Trophoblast cell (in vitro differentiated cells and primary cell): ENCODE data around the gene CCNJ.

Source experiments
- DNase-seq, 2 donors: peaks; one replicate each; pipeline ENCODE4 v3.0.0-alpha.2; 2016
- H2AFZ ChIP-seq: 2 replicates; pipeline ENCODE4 v1.6.1; 2013; ENCODE audit warnings: low read length, moderate library complexity, mild to moderate bottlenecking; ENCODE audit not compliant: insufficient read depth, poor library complexity
- H2AK5ac ChIP-seq: 2 replicates; pipeline ENCODE4 v1.6.1; 2013; ENCODE audit warnings: mild to moderate bottlenecking, low read length
- H2BK120ac ChIP-seq: 2 replicates; pipeline ENCODE4 v1.6.1; 2013; ENCODE audit warnings: low read length, mild to moderate bottlenecking, moderate library complexity; ENCODE audit not compliant: insufficient read depth, poor library complexity
- H2BK12ac ChIP-seq: 2 replicates; pipeline ENCODE4 v1.6.1; 2013; ENCODE audit warnings: mild to moderate bottlenecking, low read length, moderate library complexity
- H2BK5ac ChIP-seq: 2 replicates; pipeline ENCODE4 v1.6.1; 2013; ENCODE audit warnings: low read length, low read depth, moderate library complexity, mild to moderate bottlenecking; ENCODE audit not compliant: poor library complexity
- H3K14ac ChIP-seq: 2 replicates; pipeline ENCODE4 v1.6.1; 2013; ENCODE audit warnings: mild to moderate bottlenecking, low read length
- H3K18ac ChIP-seq: 2 replicates; pipeline ENCODE4 v1.6.1; 2013; ENCODE audit warnings: mild to moderate bottlenecking, low read length
- H3K23ac ChIP-seq: 2 replicates; pipeline ENCODE4 v1.6.1; 2013; ENCODE audit warnings: low read length
- H3K27ac ChIP-seq: 2 replicates; pipeline ENCODE4 v1.5.1; 2013; ENCODE audit warnings: low read depth, mild to moderate bottlenecking, inconsistent platforms, low read length, moderate library complexity
- H3K27me3 ChIP-seq: 2 replicates; pipeline ENCODE4 v1.6.1; 2013; ENCODE audit warnings: inconsistent platforms, mild to moderate bottlenecking, low read length, moderate library complexity; ENCODE audit not compliant: insufficient read depth
- H3K36me3 ChIP-seq, 2 experiments: 1 replicate in 1 of 2; 2 replicates in 1 of 2; pipeline ENCODE4 v1.6.1; 2013; ENCODE audit warnings: low read length in 2 of 2, mild to moderate bottlenecking in 2 of 2, moderate library complexity in 1 of 2; ENCODE audit not compliant: insufficient read depth in 2 of 2, control insufficient read depth in 1 of 2
- H3K4ac ChIP-seq: 2 replicates; pipeline ENCODE4 v1.6.1; 2013; ENCODE audit warnings: low read depth, mild to moderate bottlenecking, low read length, moderate library complexity
- H3K4me1 ChIP-seq, 2 experiments: 1 replicate in 1 of 2; 2 replicates in 1 of 2; pipeline ENCODE4 v1.6.1; 2013; ENCODE audit warnings: low read length in 2 of 2, mild to moderate bottlenecking in 2 of 2, moderate library complexity in 1 of 2; ENCODE audit not compliant: insufficient read depth in 2 of 2, control insufficient read depth in 1 of 2
- H3K4me2 ChIP-seq: 2 replicates; pipeline ENCODE4 v1.6.1; 2013; ENCODE audit warnings: inconsistent platforms, mild to moderate bottlenecking, low read length, moderate library complexity
- H3K4me3 ChIP-seq: 2 replicates; pipeline ENCODE4 v1.5.1; 2013; ENCODE audit warnings: mild to moderate bottlenecking, low read depth, low read length, inconsistent platforms
- H3K79me1 ChIP-seq: one replicate; pipeline ENCODE4 v1.6.1; 2013; ENCODE audit warnings: low read length
- H3K79me2 ChIP-seq: 2 replicates; pipeline ENCODE4 v1.6.1; 2013; ENCODE audit warnings: low read length, mild to moderate bottlenecking; ENCODE audit not compliant: control insufficient read depth, insufficient read depth, poor library complexity
- H3K9ac ChIP-seq: 2 replicates; pipeline ENCODE4 v1.6.1; 2013; ENCODE audit warnings: mild to moderate bottlenecking, low read length
- H3K9me3 ChIP-seq: 2 replicates; pipeline ENCODE4 v1.6.1; 2013; ENCODE audit warnings: low read depth, mild to moderate bottlenecking, control low read depth, inconsistent platforms, low read length; ENCODE audit not compliant: insufficient read depth
- H4K12ac ChIP-seq: 2 replicates; pipeline ENCODE4 v1.6.1; 2013; ENCODE audit warnings: low read depth, mild to moderate bottlenecking, low read length, moderate library complexity
- H4K8ac ChIP-seq: 2 replicates; pipeline ENCODE4 v1.6.1; 2013; ENCODE audit warnings: low read depth, mild to moderate bottlenecking, low read length, moderate library complexity
- H4K91ac ChIP-seq: one replicate; pipeline ENCODE4 v1.6.1; 2013; ENCODE audit warnings: low read depth, mild to moderate bottlenecking, low read length, moderate library complexity
- WGBS: extraction: QIAGEN DNeasy Blood & Tissue Kit; methylation state at CpG from one replicate; pipeline ENCODE4 v1.1.7; 2013; ENCODE audit warnings: missing lambda C conversion rate; ENCODE audit not compliant: insufficient read length, insufficient coverage; ENCODE audit errors: extremely low coverage; 5-methylcytosine and 5-hydroxymethylcytosine counted together

Gene CCNJ

DNA sequence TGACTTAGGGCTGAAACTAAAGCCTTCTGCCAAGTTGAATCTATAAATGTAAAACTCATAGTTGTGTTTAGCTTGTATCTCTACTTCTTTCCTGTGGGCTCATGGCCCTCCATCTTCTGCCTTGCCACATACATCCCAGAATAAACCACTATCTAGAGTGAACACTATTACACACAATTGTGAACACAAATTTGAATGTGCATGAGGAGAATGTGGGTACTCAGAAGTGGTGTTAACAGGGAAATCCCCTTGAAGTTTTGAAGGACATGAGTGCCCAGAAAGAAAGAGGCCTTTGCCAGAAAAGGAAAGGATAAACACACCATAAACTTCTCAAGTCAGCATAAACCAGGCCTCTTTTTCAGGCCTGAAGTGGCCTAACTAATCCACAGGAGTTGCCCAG is 20.2 kb upstream of the CCNJ start:
- no peak overlapping the region for H3K23ac ChIP-seq
- H3K4me1 ChIP-seq = no peaks in the 10 kb centered on the region
- H2AK5ac ChIP-seq = no peak overlapping the region
- H2BK120ac ChIP-seq = no peak overlapping the region
- no peak for DNase-seq
- H3K79me1 ChIP-seq = no peaks in the 10 kb centered on the region
- no peaks in the 10 kb centered on the region for H3K27me3 ChIP-seq
- H3K18ac ChIP-seq = no peak overlapping the region
- no peak overlapping the region for H2AFZ ChIP-seq
- H3K14ac ChIP-seq = no peak overlapping the region
- no peaks in the 10 kb centered on the region for H3K79me2 ChIP-seq
- H4K12ac ChIP-seq = no peak overlapping the region
- no peak overlapping the region for H2BK5ac ChIP-seq
- H3K4me3 ChIP-seq = no peak overlapping the region
- no peak overlapping the region for H4K91ac ChIP-seq
- H2BK12ac ChIP-seq = no peak overlapping the region
- no peak overlapping the region for H3K27ac ChIP-seq
- no peaks in the 10 kb centered on the region for H3K36me3 ChIP-seq
- H3K4ac ChIP-seq = no peak overlapping the region
- H3K4me2 ChIP-seq = no peak overlapping the region
- no peak overlapping the region for H3K9ac ChIP-seq
- no peaks in the 10 kb centered on the region for H3K9me3 ChIP-seq
- no peak overlapping the region for H4K8ac ChIP-seq

DNA sequence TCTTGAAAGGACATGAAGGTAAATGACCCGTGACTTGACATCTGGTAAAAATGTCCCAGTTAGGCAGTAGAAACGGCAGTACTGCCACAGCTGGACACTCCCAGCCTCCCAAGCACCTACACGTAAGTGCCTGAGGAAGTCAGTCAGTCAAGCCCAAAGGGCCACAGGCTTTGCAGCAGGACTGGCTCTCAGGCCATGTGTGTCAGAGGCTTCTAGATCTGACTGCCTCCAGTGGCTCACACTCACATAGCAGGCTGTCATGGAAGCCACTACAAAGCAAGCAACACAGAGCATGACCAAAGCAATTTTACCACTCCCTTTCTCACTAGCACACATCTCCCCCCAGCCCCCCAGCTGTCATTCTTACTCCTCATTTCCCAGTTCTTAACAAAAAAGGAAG is 17.8 kb upstream of the CCNJ start:
- DNase-seq = peak; percentile 29 to 53
- no peaks in the 10 kb centered on the region for H3K79me2 ChIP-seq
- no peak overlapping the region for H3K23ac ChIP-seq
- no peak overlapping the region for H4K91ac ChIP-seq
- no peak overlapping the region for H2AK5ac ChIP-seq
- no peak overlapping the region for H3K9ac ChIP-seq
- no peaks in the 10 kb centered on the region for H3K4me1 ChIP-seq
- no peak overlapping the region for H3K4me3 ChIP-seq
- no peak overlapping the region for H3K27ac ChIP-seq
- H2BK5ac ChIP-seq = no peak overlapping the region
- no peak overlapping the region for H3K4me2 ChIP-seq
- WGBS = no CpG with 5 or more reads among the region's 3 CpGs
- H3K36me3 ChIP-seq = no peaks in the 10 kb centered on the region
- no peaks in the 10 kb centered on the region for H3K79me1 ChIP-seq
- no peak overlapping the region for H4K8ac ChIP-seq
- H3K4ac ChIP-seq = no peak overlapping the region
- no peak overlapping the region for H3K18ac ChIP-seq
- no peak overlapping the region for H4K12ac ChIP-seq
- H2BK120ac ChIP-seq = no peak overlapping the region
- no peak overlapping the region for H3K14ac ChIP-seq
- H3K9me3 ChIP-seq = no peaks in the 10 kb centered on the region
- H2BK12ac ChIP-seq = no peak overlapping the region
- H3K27me3 ChIP-seq = no peaks in the 10 kb centered on the region
- no peak overlapping the region for H2AFZ ChIP-seq

- Histone ChIP-seq H4K12ac (no peak overlapping the region), H3K9ac (no peak overlapping the region), H3K4me1 (no peaks in the 10 kb centered on the region), H3K27ac (no peak overlapping the region), H4K91ac (no peak overlapping the region), H3K27me3 (no peaks in the 10 kb centered on the region), H2BK5ac (no peak overlapping the region), H4K8ac (no peak overlapping the region), H3K4me2 (no peak overlapping the region), H3K23ac (no peak overlapping the region), H3K9me3 (no peaks in the 10 kb centered on the region), H3K14ac (no peak overlapping the region), H2BK120ac (no peak overlapping the region), H3K79me2 (no peaks in the 10 kb centered on the region), H3K4ac (no peak overlapping the region), H3K36me3 (no peaks in the 10 kb centered on the region), H2AFZ (no peak overlapping the region), H3K79me1 (no peaks in the 10 kb centered on the region), H3K4me3 (no peak overlapping the region), H2AK5ac (no peak overlapping the region), H2BK12ac (no peak overlapping the region), H3K18ac (no peak overlapping the region)
- no CpG with 5 or more reads among the region's 1 CpG for WGBS
- DNase-seq = no peak
Observed at GRCh38 chr10:96034625-96035024, 8.8 kb upstream of the CCNJ start.

GRCh38 chr10:96038476-96039387 is 4.7 kb upstream of the CCNJ start:
- Histone ChIP-seq H3K4me1 (peaks cover 2 to 3% of the 10 kb centered on the region in 2 experiments), H3K4me2 (no peak overlapping the region), H3K36me3 (no peaks in the 10 kb centered on the region), H3K4ac (no peak overlapping the region), H2AFZ (no peak overlapping the region), H3K9me3 (peaks cover 2% of the 10 kb centered on the region), H3K27ac (no peak overlapping the region), H4K91ac (no peak overlapping the region), H4K8ac (no peak overlapping the region), H2AK5ac (no peak overlapping the region), H3K79me1 (peaks cover 7% of the 10 kb centered on the region), H3K79me2 (peaks cover 4% of the 10 kb centered on the region), H3K14ac (no peak overlapping the region), H3K4me3 (no peak overlapping the region), H2BK120ac (no peak overlapping the region), H3K27me3 (no peaks in the 10 kb centered on the region), H3K18ac (no peak overlapping the region), H2BK12ac (no peak overlapping the region), H3K9ac (no peak overlapping the region), H3K23ac (no peak overlapping the region), H2BK5ac (no peak overlapping the region), H4K12ac (no peak overlapping the region)
- DNase-seq = no peak
- WGBS = no CpG with 5 or more reads among the region's 4 CpGs
